ENCODE measurements around the gene MVD. TPM values are rescaled to one million over a fixed set of nuclear protein-coding genes. Genes with fewer than 3 reads are reported as not detected.

The MVD gene
- total RNA-seq, 2 donors from 2014 or later, result 34.7 to 40.0 TPM

GRCh38 chr16:88639231-88640038 lies 23.5 kb downstream of the MVD start:
- peaks cover 17% of the 10 kb centered on the region for H3K27me3 ChIP-seq (replicated peaks; ENCODE audit: insufficient read depth)
- no peak overlapping the region for H3K4me3 ChIP-seq
- H3K4me1 ChIP-seq (replicated peaks), result no peaks in the 10 kb centered on the region
- DNase-seq (ENCODE audit: low spot score), result no peak
- TF ChIP-seq POLR2AphosphoS5 (IDR thresholded peaks at IDR 0.05) (no peak), POLR2A (IDR thresholded peaks at IDR 0.05) (no peak), CTCF (IDR thresholded peaks at IDR 0.05) (no peak)
- no peak overlapping the region for H3K27ac ChIP-seq
- WGBS, result 35% methylated on average over 43 of the region's 45 CpGs
- no peaks in the 10 kb centered on the region for H3K9me3 ChIP-seq
- intact Hi-C loops (cut with DNase I), result no loop called here
- no peaks in the 10 kb centered on the region for H3K36me3 ChIP-seq

- no peak for TF ChIP-seq CTCF (IDR thresholded peaks at IDR 0.05)
- TF ChIP-seq POLR2AphosphoS5 (IDR thresholded peaks at IDR 0.05), result no peak
- no peak for TF ChIP-seq POLR2A (IDR thresholded peaks at IDR 0.05)
- Histone ChIP-seq H3K36me3 (no peaks in the 10 kb centered on the region), H3K4me3 (no peak within 1 kb of the TSS), H3K27ac (no peak within 1 kb of the TSS), H3K4me1 (replicated peaks) (no peaks in the 10 kb centered on the region), H3K27me3 (replicated peaks; ENCODE audit: insufficient read depth) (peaks cover 17% of the 10 kb centered on the region), H3K9me3 (no peaks in the 10 kb centered on the region)
- WGBS, result 38% methylated on average over 27 of the region's 27 CpGs
- intact Hi-C loops (cut with DNase I), result no loop called here
- no peak for DNase-seq (ENCODE audit: low spot score)
These were observed 24.3 kb downstream of the MVD start, which contains the start of gene IL17C for GRCh38 chr16:88638323-88639230. Gene IL17C, plus strand, starts transcription at chr16:88638572. Its CDS starts 70 bp downstream, at chr16:88638642.

GRCh38 chr16:88636488-88637265 lies 26.2 kb downstream of the MVD start:
- H3K27me3 ChIP-seq (replicated peaks; ENCODE audit: insufficient read depth), result peaks cover 17% of the 10 kb centered on the region
- no peaks in the 10 kb centered on the region for H3K9me3 ChIP-seq
- no peak overlapping the region for H3K27ac ChIP-seq
- DNase-seq (ENCODE audit: low spot score), result no peak
- intact Hi-C loops (cut with DNase I), result no loop called here
- 69% methylated on average over 17 of the region's 23 CpGs for WGBS
- peaks cover 0 to 9% of the 10 kb centered on the region in 2 donors for H3K36me3 ChIP-seq
- TF ChIP-seq CTCF (IDR thresholded peaks at IDR 0.05) (no peak), POLR2A (IDR thresholded peaks at IDR 0.05) (no peak), POLR2AphosphoS5 (IDR thresholded peaks at IDR 0.05) (no peak)
- H3K4me3 ChIP-seq, result no peak overlapping the region
- H3K4me1 ChIP-seq (replicated peaks), result no peaks in the 10 kb centered on the region

GRCh38 chr16:88635671-88636319 lies 27.1 kb downstream of the MVD start:
- no peak for TF ChIP-seq POLR2A (IDR thresholded peaks at IDR 0.05)
- TF ChIP-seq CTCF (IDR thresholded peaks at IDR 0.05), result no peak
- no peak for TF ChIP-seq POLR2AphosphoS5 (IDR thresholded peaks at IDR 0.05)
- intact Hi-C loops (cut with DNase I), result no loop called here
- H3K27ac ChIP-seq, result no peak overlapping the region
- no peaks in the 10 kb centered on the region for H3K9me3 ChIP-seq
- peaks cover 16% of the 10 kb centered on the region for H3K27me3 ChIP-seq (replicated peaks; ENCODE audit: insufficient read depth)
- no peak for DNase-seq (ENCODE audit: low spot score)
- no peaks in the 10 kb centered on the region for H3K4me1 ChIP-seq (replicated peaks)
- H3K4me3 ChIP-seq, result no peak overlapping the region
- 92% methylated on average over 17 of the region's 17 CpGs for WGBS
- peaks cover 0 to 15% of the 10 kb centered on the region in 2 donors for H3K36me3 ChIP-seq
